H1 (cell line): ENCODE measurements around the gene MREG. TPM values are rescaled to one million over a fixed set of nuclear protein-coding genes. Genes with fewer than 3 reads are reported as not detected.

Experiments used
- NRF1 ChIP-seq: IDR thresholded peaks from 2 replicates; pipeline ENCODE4 v1.6.1; 2011; ENCODE audit warnings: mild to moderate bottlenecking, low read depth, low read length, improper control_type of control experiment
- RFX5 ChIP-seq: IDR thresholded peaks from 2 replicates; pipeline ENCODE4 v1.6.1; 2011; ENCODE audit warnings: low read depth, low read length, improper control_type of control experiment, borderline replicate concordance
- SUZ12 ChIP-seq: fragments of 200-600 bp; sonication (generic); IDR thresholded peaks from 2 replicates; pipeline ENCODE4 v1.6.1; 2012; ENCODE audit warnings: mild to moderate bottlenecking, inconsistent platforms, low read length, moderate library complexity, mixed read lengths
- polyA plus RNA-seq, 7 experiments: library from polyadenylated mRNA; depleted of rRNA in 3 of 7; stranded (reverse) in 5 of 7; unstranded in 2 of 7; fragments of >200 nt in 5 of 7; fragments of 200-250 nt in 2 of 7; gene quantifications; 1 replicate in 5 of 7; 2 replicates in 1 of 7; 4 replicates in 1 of 7; pipeline versions ENCODE4 v1.2.1 to v1.2.3, GENCODE V29; 2011 to 2013; ENCODE audit warnings: missing spikeins in 2 of 7, mixed read lengths in 2 of 7
- total RNA-seq: library from RNA; stranded (reverse); fragmentation: NEBNext Ultra II Directional; extraction: Animal tissue kit (Norgen Biotek cat#: 25700); gene quantifications from 2 replicates; pipeline ENCODE4 v1.2.1, GENCODE V29; 2021

The MREG gene
- total and polyA plus RNA-seq, 2 of the 8 experiments (the other 6 are each of a cell fraction or from before 2014, with no cell fraction given): 7.5 to 31.9 TPM

- TF ChIP-seq NRF1 (no peak), RFX5 (no peak), SUZ12 (no peak)
These were observed 91.5 kb downstream of the MREG start (continued) for GRCh38 chr2:215921895-215922294.
